IMR-90 (cell line): ENCODE data around the gene PRKCB. TPM values are rescaled to one million over a fixed set of nuclear protein-coding genes. Genes with fewer than 3 reads are reported as not detected.
A peak's percentile ranks its signal among the peaks of the same experiment; 100 is the strongest.

Experiments
- ATAC-seq: fragments of 200-7000 bp; cut with Tn5 transposase; 2 replicates; pipeline ENCODE4 v1.9.1; 2020; ENCODE audit warnings: low read depth, mild to moderate bottlenecking, moderate library complexity
- BruUV-seq: library from RNA; stranded (reverse); fragments of 400-500 nt; replicated peaks from 2 replicates; lab custom pipeline; 2021; lab: Mats Ljungman, UMichigan
- CTCF ChIA-PET: fragments of 300-600 bp; formaldehyde crosslinking; extraction: SDS; loops from one replicate; lab custom pipeline; 2021; ENCODE audit warnings: antibody characterized with exemption; lab: Yijun Ruan, JAX
- POLR2A ChIA-PET: fragments of 300-600 bp; sonication (Branson Sonifier 250); formaldehyde crosslinking; loops from one replicate; lab custom pipeline; 2022; ENCODE audit warnings: antibody characterized with exemption; ENCODE audit not compliant: unreplicated experiment; lab: Charles Lee
- DNase-seq: peaks from one replicate; pipeline ENCODE4 v3.0.0; 2013
- H2AFZ ChIP-seq: replicated peaks from 2 replicates; pipeline ENCODE3; 2013; ENCODE audit warnings: low read length, mild to moderate bottlenecking; ENCODE audit not compliant: poor library complexity
- H2AK5ac ChIP-seq: 2 replicates; pipeline ENCODE4 v1.6.1; 2013; ENCODE audit warnings: low read depth, low read length, inconsistent platforms
- H2AK9ac ChIP-seq: replicated peaks from 2 replicates; pipeline ENCODE3; 2013; ENCODE audit warnings: mild to moderate bottlenecking, low read depth, low read length, moderate library complexity; ENCODE audit not compliant: poor library complexity
- H2BK120ac ChIP-seq: 2 replicates; pipeline ENCODE4 v1.6.1; 2013; ENCODE audit warnings: low read depth, low read length, inconsistent platforms
- H2BK15ac ChIP-seq: 3 replicates; pipeline ENCODE4 v1.6.1; 2013; ENCODE audit warnings: low read depth, low read length, inconsistent platforms
- H2BK20ac ChIP-seq: 2 replicates; pipeline ENCODE4 v1.6.1; 2013; ENCODE audit warnings: low read depth, mild to moderate bottlenecking, inconsistent platforms, low read length, moderate library complexity
- H2BK5ac ChIP-seq: 2 replicates; pipeline ENCODE4 v1.6.1; 2013; ENCODE audit warnings: mild to moderate bottlenecking, low read depth, low read length, inconsistent platforms; ENCODE audit not compliant: poor library complexity, severe bottlenecking
- H3K14ac ChIP-seq: replicated peaks from 2 replicates; pipeline ENCODE4 v1.6.1; 2013; ENCODE audit warnings: low read depth, low read length, inconsistent platforms
- H3K18ac ChIP-seq: 2 replicates; pipeline ENCODE4 v1.6.1; 2013; ENCODE audit warnings: low read depth, low read length, control low read depth
- H3K23ac ChIP-seq: 2 replicates; pipeline ENCODE4 v1.6.1; 2013; ENCODE audit warnings: low read depth, low read length, inconsistent platforms
- H3K27ac ChIP-seq: 2 replicates; pipeline ENCODE4 v1.5.1; 2013; ENCODE audit warnings: mild to moderate bottlenecking, control low read depth, low read length; ENCODE audit not compliant: insufficient read depth
- H3K27me3 ChIP-seq: 2 replicates; pipeline ENCODE4 v1.6.1; 2013; ENCODE audit warnings: low read length; ENCODE audit not compliant: control insufficient read depth, insufficient read depth
- H3K36me3 ChIP-seq: 2 replicates; pipeline ENCODE4 v1.6.1; 2013; ENCODE audit warnings: low read length, mixed read lengths; ENCODE audit not compliant: control insufficient read depth, insufficient read depth
- H3K4ac ChIP-seq: 2 replicates; pipeline ENCODE4 v1.6.1; 2013; ENCODE audit warnings: low read depth, low read length, inconsistent platforms
- H3K4me1 ChIP-seq: 2 replicates; pipeline ENCODE4 v1.6.1; 2013; ENCODE audit warnings: low read length, mixed read lengths; ENCODE audit not compliant: control insufficient read depth, insufficient read depth
- H3K4me2 ChIP-seq: 2 replicates; pipeline ENCODE4 v1.6.1; 2013; ENCODE audit warnings: low read depth, mild to moderate bottlenecking, control low read depth, low read length, moderate library complexity
- H3K4me3 ChIP-seq: 2 replicates; pipeline ENCODE4 v1.5.1; 2013; ENCODE audit warnings: low read depth, mild to moderate bottlenecking, control low read depth, low read length, moderate library complexity; ENCODE audit not compliant: insufficient read depth
- H3K56ac ChIP-seq: 2 replicates; pipeline ENCODE4 v1.6.1; 2013; ENCODE audit warnings: low read length, inconsistent platforms; ENCODE audit not compliant: insufficient read depth; ENCODE audit errors: extremely low read depth
- H3K79me1 ChIP-seq, 2 experiments: 2 replicates each; pipeline ENCODE4 v1.6.1; 2013; ENCODE audit warnings: low read length in 2 of 2, inconsistent platforms in 1 of 2, low read depth in 1 of 2
- H3K9ac ChIP-seq: 2 replicates; pipeline ENCODE4 v1.6.1; 2013; ENCODE audit warnings: low read depth, low read length, control low read depth
- H3K9me1 ChIP-seq: 2 replicates; pipeline ENCODE4 v1.6.1; 2013; ENCODE audit warnings: low read length, inconsistent platforms; ENCODE audit not compliant: insufficient read depth
- H3K9me3 ChIP-seq: 2 replicates; pipeline ENCODE4 v1.6.1; 2013; ENCODE audit warnings: low read length; ENCODE audit not compliant: control insufficient read depth, insufficient read depth
- H4K20me1 ChIP-seq: 2 replicates; pipeline ENCODE4 v1.6.1; 2013; ENCODE audit warnings: low read length, inconsistent platforms; ENCODE audit not compliant: insufficient read depth
- H4K5ac ChIP-seq: 2 replicates; pipeline ENCODE4 v1.6.1; 2013; ENCODE audit warnings: mild to moderate bottlenecking, low read depth, low read length, control low read depth
- H4K8ac ChIP-seq, 2 experiments: 2 replicates each; pipeline ENCODE4 v1.6.1; 2013; ENCODE audit warnings: low read depth in 2 of 2, low read length in 2 of 2, control low read depth in 1 of 2, inconsistent platforms in 1 of 2
- H4K91ac ChIP-seq: 2 replicates; pipeline ENCODE4 v1.6.1; 2013; ENCODE audit warnings: low read depth, low read length, inconsistent platforms; ENCODE audit not compliant: insufficient read depth
- BHLHE40 ChIP-seq: fragments of 150-350 bp; IDR thresholded peaks from 2 replicates; pipeline ENCODE4 v1.6.1; 2016; ENCODE audit warnings: mild to moderate bottlenecking, low read depth, low read length
- CEBPB ChIP-seq: IDR thresholded peaks from 2 replicates; pipeline ENCODE4 v1.6.1; 2012; ENCODE audit warnings: low read depth, low read length, improper control_type of control experiment
- CTCF ChIP-seq: conservative IDR thresholded peaks from 2 replicates; pipeline ENCODE4 v1.5.1; 2012; ENCODE audit warnings: mild to moderate bottlenecking, low read depth, low read length, improper control_type of control experiment
- FOS ChIP-seq: fragments of 150-350 bp; IDR thresholded peaks from 2 replicates; pipeline ENCODE4 v1.6.1; 2016; ENCODE audit warnings: low read depth, low read length
- RAD21 ChIP-seq: IDR thresholded peaks from 2 replicates; pipeline ENCODE4 v1.6.1; 2012; ENCODE audit warnings: low read length, improper control_type of control experiment
- RCOR1 ChIP-seq: IDR thresholded peaks from 2 replicates; pipeline ENCODE4 v1.6.1; 2012; ENCODE audit warnings: mild to moderate bottlenecking, low read length, improper control_type of control experiment; ENCODE audit not compliant: insufficient replicate concordance
- SMC3 ChIP-seq: fragments of 150-350 bp; IDR thresholded peaks from 2 replicates; pipeline ENCODE4 v1.6.1; 2016; ENCODE audit warnings: low read depth, mild to moderate bottlenecking, antibody characterized with exemption, low read length, moderate library complexity
- WGBS, 2 experiments: methylation state at CpG; one replicate each; pipeline versions ENCODE4 v1.1.5 to v1.1.7; 2013; ENCODE audit warnings: missing lambda C conversion rate in 2 of 2; ENCODE audit not compliant: insufficient read length in 1 of 2; ENCODE audit errors: extremely low coverage in 2 of 2; 5-methylcytosine and 5-hydroxymethylcytosine counted together
- dilution Hi-C: fragments of 300-500 bp; cut with HindIII; formaldehyde crosslinking; loops from one replicate; pipeline ENCODE4 v1.14.3; 2018; ENCODE audit warnings: low sequenced_read_pairs; ENCODE audit not compliant: unreplicated experiment
- in situ Hi-C: fragments of 300-500 bp; cut with MboI; formaldehyde crosslinking; loops from 3 replicates; pipeline ENCODE4 v1.14.3; 2019; ENCODE audit warnings: low sequenced_read_pairs, inconsistent platforms, mixed read lengths
- intact Hi-C: fragments of 100-400 bp; cut with micrococcal nuclease; formaldehyde crosslinking; loops from 2 replicates; pipeline ENCODE4 v1.10.0; 2022
- polyA plus RNA-seq, 3 experiments: library from polyadenylated mRNA; depleted of rRNA; stranded (reverse); fragments of >200 nt; gene quantifications; 2 replicates each; pipeline ENCODE4 v1.2.3, GENCODE V29; 2012; ENCODE audit warnings: low replicate concordance in 1 of 3
- total RNA-seq: library from RNA; depleted of rRNA; stranded (reverse); fragments of >200 nt; gene quantifications from 2 replicates; pipeline ENCODE4 v1.2.3, GENCODE V29; 2012

PRKCB gene
- total and polyA plus RNA-seq, 2 of the 4 experiments (the other 2 are of a cell fraction): under 0.01 TPM; not detected in 1

DNA sequence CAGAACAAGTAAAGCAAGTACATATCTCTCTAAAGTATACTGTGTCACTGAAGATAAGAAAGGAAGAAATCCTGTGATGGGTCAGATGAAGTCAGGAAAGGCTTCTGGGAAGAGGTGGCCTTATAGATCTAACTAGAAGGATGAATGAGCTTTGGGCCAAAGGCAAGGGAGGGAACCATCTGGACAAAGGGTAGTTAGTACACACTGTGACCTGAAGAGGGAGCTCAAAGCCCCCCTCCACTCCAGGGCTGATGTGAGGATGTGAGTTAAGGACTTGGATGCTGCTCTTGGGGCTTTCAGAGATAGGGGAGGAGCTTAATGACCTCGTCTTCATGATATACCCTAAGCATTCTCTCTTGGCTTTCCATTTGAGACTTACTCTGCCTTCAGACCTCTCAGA, 235.1 kb downstream of the PRKCB start:
- Histone ChIP-seq H2BK15ac (no peak overlapping the region), H3K56ac (no peak overlapping the region), H2AK9ac (no peak overlapping the region), H4K91ac (no peak overlapping the region), H3K9me1 (no peaks in the 10 kb centered on the region), H3K79me1 (no peaks in the 10 kb centered on the region), H3K4me2 (no peak overlapping the region), H3K23ac (no peak overlapping the region), H3K27ac (no peak overlapping the region), H3K14ac (no peak overlapping the region), H3K18ac (no peak overlapping the region), H4K8ac (no peak overlapping the region), H2BK120ac (no peak overlapping the region), H2AK5ac (no peak overlapping the region), H3K27me3 (no peaks in the 10 kb centered on the region), H2BK20ac (no peak overlapping the region), H2BK5ac (no peak overlapping the region), H4K20me1 (no peaks in the 10 kb centered on the region), H2AFZ (no peak overlapping the region), H3K9me3 (no peaks in the 10 kb centered on the region), H3K4me1 (no peaks in the 10 kb centered on the region), H3K4ac (no peak overlapping the region), H4K5ac (no peak overlapping the region), H3K36me3 (no peaks in the 10 kb centered on the region), H3K9ac (no peak overlapping the region), H3K4me3 (no peak overlapping the region)
- ATAC-seq (peak; percentile 59; the same call in 1 of the 2 replicates), DNase-seq (peak; percentile 22)
- ChIA-PET CTCF (interaction anchor here (0.7 to 1.8 kb wide), 2 partner anchors 263 to 434 kb away, joined by 3 to 12 read pairs; no protein-coding TSS in a partner anchor), POLR2A (no interaction called here)
- WGBS, 2 experiments: no CpG with 5 or more reads among the region's 1 CpG
- dilution Hi-C loops: no loop called here
- intact Hi-C loops: loop anchor here (1.0 kb wide), 1 partner anchor 433 kb away; no protein-coding TSS in a partner anchor
- TF ChIP-seq BHLHE40: no peak
- no peak for TF ChIP-seq CEBPB
- no peak for TF ChIP-seq RCOR1
- TF ChIP-seq RAD21: peak; percentile 33
- 0 out of 2 replicates have a peak, but pooled peaks have one; percentile 4 for TF ChIP-seq SMC3
- peak; percentile 47 for TF ChIP-seq CTCF
- TF ChIP-seq FOS: no peak
- no TSS peak for BruUV-seq
- in situ Hi-C loops: no loop called here
